NT2/D1 (cell line): ENCODE results near the gene PPIF.

Source experiments
- SUZ12 ChIP-seq: IDR thresholded peaks from 2 replicates; pipeline ENCODE4 v1.6.1; 2011; ENCODE audit not compliant: insufficient read length, insufficient read depth; ENCODE audit errors: extremely low read depth
- YY1 ChIP-seq: IDR thresholded peaks from 2 replicates; pipeline ENCODE4 v1.6.1; 2011; ENCODE audit not compliant: insufficient read length, insufficient read depth
- ZNF274 ChIP-seq: IDR thresholded peaks from 2 replicates; pipeline ENCODE4 v1.6.1; 2011; ENCODE audit warnings: mild to moderate bottlenecking, low read depth, low read length

GRCh38 chr10:79402625-79402946 lies 55.3 kb downstream of the PPIF start:
- TF ChIP-seq YY1, result no peak
- TF ChIP-seq ZNF274, result no peak
- TF ChIP-seq SUZ12, result no peak
